HepG2 (cell line): ENCODE results near the gene GDPD5. TPM values are rescaled to one million over a fixed set of nuclear protein-coding genes. Genes with fewer than 3 reads are reported as not detected.
A peak's percentile ranks its signal among the peaks of the same experiment; 100 is the strongest.

Experiments
- ATF2 ChIP-seq: sonication (generic); formaldehyde crosslinking; IDR thresholded peaks from 2 replicates; pipeline ENCODE4 v1.4.0; 2020; ENCODE audit warnings: missing genetic modification reagents
- ATF3 ChIP-seq: sonication (generic); formaldehyde crosslinking; IDR thresholded peaks from 2 replicates; pipeline ENCODE4 v1.4.0; 2020; ENCODE audit warnings: missing genetic modification reagents
- CENPX ChIP-seq: sonication (generic); formaldehyde crosslinking; IDR thresholded peaks from 2 replicates; pipeline ENCODE4 v1.9.0; 2021; ENCODE audit warnings: mild to moderate bottlenecking, missing genetic modification reagents, moderate library complexity
- DDIT3 ChIP-seq: sonication (generic); formaldehyde crosslinking; IDR thresholded peaks from 2 replicates; pipeline ENCODE4 v1.4.0; 2020; ENCODE audit warnings: mild to moderate bottlenecking, missing genetic modification reagents
- HIC2 ChIP-seq: sonication (generic); formaldehyde crosslinking; IDR thresholded peaks from 2 replicates; pipeline ENCODE4 v1.9.0; 2022; ENCODE audit warnings: low read depth, missing genetic modification reagents
- HNF4A ChIP-seq: sonication (generic); formaldehyde crosslinking; IDR thresholded peaks from 2 replicates; pipeline ENCODE4 v1.4.0; 2020; ENCODE audit warnings: missing genetic modification reagents
- ISX ChIP-seq: sonication (generic); formaldehyde crosslinking; conservative IDR thresholded peaks from 2 replicates; pipeline ENCODE4 v1.5.0; 2020; ENCODE audit warnings: missing genetic modification reagents
- MLLT10 ChIP-seq: sonication (generic); formaldehyde crosslinking; IDR thresholded peaks from 2 replicates; pipeline ENCODE4 v1.4.0; 2020; ENCODE audit warnings: missing genetic modification reagents
- REXO4 ChIP-seq: sonication (generic); formaldehyde crosslinking; IDR thresholded peaks from 2 replicates; pipeline ENCODE4 v1.8.0; 2022; ENCODE audit warnings: missing genetic modification reagents, mild to moderate bottlenecking, borderline replicate concordance
- RNF2 ChIP-seq: fragments of 450-650 bp; conservative IDR thresholded peaks from 2 replicates; pipeline ENCODE4 v1.6.1; 2016; ENCODE audit warnings: low read depth
- RXRB ChIP-seq: IDR thresholded peaks from 2 replicates; pipeline ENCODE4 v1.6.1; 2016; ENCODE audit warnings: borderline replicate concordance, missing genetic modification reagents, missing compliant biosample characterization
- SMARCC2 ChIP-seq: fragments of 450-650 bp; IDR thresholded peaks from 2 replicates; pipeline ENCODE4 v1.6.1; 2017; ENCODE audit warnings: antibody characterized with exemption, mild to moderate bottlenecking
- SMARCE1 ChIP-seq: fragments of 450-650 bp; IDR thresholded peaks from 2 replicates; pipeline ENCODE4 v1.6.1; 2017; ENCODE audit warnings: borderline replicate concordance
- ZBTB1 ChIP-seq: sonication (generic); formaldehyde crosslinking; IDR thresholded peaks from 2 replicates; pipeline ENCODE4 v1.4.0; 2020; ENCODE audit warnings: missing genetic modification reagents, borderline replicate concordance
- ZBTB34 ChIP-seq: sonication (generic); formaldehyde crosslinking; IDR thresholded peaks from 2 replicates; pipeline ENCODE4 v1.8.0; 2022; ENCODE audit warnings: mild to moderate bottlenecking, missing genetic modification reagents
- ZC3H4 ChIP-seq: sonication (generic); formaldehyde crosslinking; IDR thresholded peaks from 2 replicates; pipeline ENCODE4 v1.4.0; 2020; ENCODE audit warnings: missing genetic modification reagents, borderline replicate concordance
- ZMYM3 ChIP-seq: sonication (generic); formaldehyde crosslinking; IDR thresholded peaks from 2 replicates; pipeline ENCODE4 v1.5.1; 2020; ENCODE audit warnings: mild to moderate bottlenecking, missing genetic modification reagents
- ZNF224 ChIP-seq: sonication (generic); formaldehyde crosslinking; IDR thresholded peaks from 2 replicates; pipeline ENCODE4 v1.5.0; 2020; ENCODE audit warnings: mild to moderate bottlenecking, missing genetic modification reagents
- ZNF256 ChIP-seq: sonication (generic); formaldehyde crosslinking; conservative IDR thresholded peaks from 2 replicates; pipeline ENCODE4 v1.4.0; 2020; ENCODE audit warnings: missing genetic modification reagents
- ZNF546 ChIP-seq: sonication (generic); formaldehyde crosslinking; conservative IDR thresholded peaks from 2 replicates; pipeline ENCODE4 v1.8.1; 2023; ENCODE audit warnings: mild to moderate bottlenecking, missing genetic modification reagents
- ZNF574 ChIP-seq: sonication (generic); formaldehyde crosslinking; IDR thresholded peaks from 2 replicates; pipeline ENCODE4 v1.4.0; 2020; ENCODE audit warnings: missing genetic modification reagents
- ZNF672 ChIP-seq: sonication (generic); formaldehyde crosslinking; IDR thresholded peaks from 2 replicates; pipeline ENCODE4 v1.8.1; 2022; ENCODE audit warnings: missing genetic modification reagents
- ZNF678 ChIP-seq: sonication (generic); formaldehyde crosslinking; IDR thresholded peaks from 2 replicates; pipeline ENCODE4 v1.4.0; 2020; ENCODE audit warnings: mild to moderate bottlenecking, missing genetic modification reagents
- polyA plus RNA-seq, 8 experiments: library from polyadenylated mRNA; depleted of rRNA in 3 of 8; stranded (reverse) in 7 of 8; unstranded in 1 of 8; fragments of >200 nt; fragmentation: Illumina TruSeq in 4 of 8; extraction: Trizol in 4 of 8; gene quantifications; 2 replicates each; pipeline versions ENCODE4 v1.2.1 to v1.2.3, GENCODE V29; 2011 to 2016; ENCODE audit warnings: low read depth in 4 of 8, missing spikeins in 1 of 8, mixed read lengths in 1 of 8; ENCODE audit not compliant: insufficient read depth in 1 of 8
- total RNA-seq, 5 experiments: library from RNA; depleted of rRNA; stranded (reverse); fragments of >200 nt; fragmentation: Illumina TruSeq; extraction: Trizol; gene quantifications; 2 replicates each; pipeline ENCODE4 v1.2.3, GENCODE V29; 2016; ENCODE audit warnings: low read depth in 1 of 5

GDPD5 gene
- total and polyA plus RNA-seq, 2 of the 13 experiments (the other 11 are each of a cell fraction or from before 2014, with no cell fraction given), result 55.0 to 67.5 TPM

- TF ChIP-seq ZNF678 (CRISPR knock-in tag) (no peak), ZNF672 (CRISPR knock-in tag) (no peak), ZBTB1 (CRISPR knock-in tag) (no peak), MLLT10 (CRISPR knock-in tag) (no peak), ZNF574 (peak; percentile 58), ISX (no peak), ZNF546 (CRISPR knock-in tag) (peak; percentile 72; the same call in 1 of the 2 replicates), SMARCE1 (no peak), HNF4A (CRISPR knock-in tag) (peak; percentile 83), RXRB (peak; percentile 75; the same call in 1 of the 2 replicates), REXO4 (CRISPR knock-in tag) (no peak), ZMYM3 (CRISPR knock-in tag) (peak; percentile 83), ZNF224 (CRISPR knock-in tag) (peak; percentile 17; the same call in 1 of the 2 replicates), ZNF256 (CRISPR knock-in tag) (no peak), SMARCC2 (no peak), ATF3 (CRISPR knock-in tag) (no peak), ZBTB34 (no peak), ZC3H4 (CRISPR knock-in tag) (no peak), DDIT3 (CRISPR knock-in tag) (no peak), RNF2 (no peak), CENPX (CRISPR knock-in tag) (no peak), HIC2 (peak; percentile 87), ATF2 (0 out of 2 replicates have a peak, but pooled peaks have one; percentile 34)
Observed at GRCh38 chr11:75523811-75524664, 1.7 kb downstream of the GDPD5 start (continued).
